Measurements from ENCODE around the gene HCN3. TPM values are rescaled to one million over a fixed set of nuclear protein-coding genes. Genes with fewer than 3 reads are reported as not detected.

The HCN3 gene
- total and polyA plus RNA-seq, 9 donors: 0.69 to 7.1 (median 2.9) TPM

- H3K4me1 ChIP-seq (ENCODE audit: insufficient read depth): peaks cover 4% of the 10 kb centered on the region
- H3K4me3 ChIP-seq: no peak overlapping the region
- no peak overlapping the region for H3K27ac ChIP-seq
- intact Hi-C loops (cut with DNase I): loop anchor here in 1 of 4 donors (5.0 kb wide), 1 partner anchor 37 kb away; no protein-coding TSS in a partner anchor
- H3K9me3 ChIP-seq: no peaks in the 10 kb centered on the region
- DNase-seq: peak in 1 of 5 donors; percentile 24
- no peak for TF ChIP-seq CTCF (IDR thresholded peaks at IDR 0.05)
- no peak for TF ChIP-seq POLR2A (IDR thresholded peaks at IDR 0.05)
- no peak for TF ChIP-seq EP300 (IDR thresholded peaks at IDR 0.05)
- H3K36me3 ChIP-seq: no peaks in the 10 kb centered on the region
- 62 to 68% (median 64%) methylated on average over 5 of the region's 5 CpGs for WGBS, 3 donors
- no peaks in the 10 kb centered on the region for H3K27me3 ChIP-seq
These were observed 42.3 kb downstream of the HCN3 start for GRCh38 chr1:155319536-155319935.

- no peaks in the 10 kb centered on the region for H3K36me3 ChIP-seq
- peak overlapping the region; percentile 81 to 96 for H3K27ac ChIP-seq
- no peaks in the 10 kb centered on the region for H3K9me3 ChIP-seq
- DNase-seq: no peak
- H3K4me1 ChIP-seq (ENCODE audit: insufficient read depth): peaks cover 5% of the 10 kb centered on the region
- intact Hi-C loops (cut with DNase I): loop anchor here (5.0 to 10.0 kb wide), 6 partner anchors 43 to 145 kb away; partner anchors contain the start of genes HCN3 (in 3 of the 4), ENTREP3 (in 2 of the 4), KRTCAP2 (in 1 of the 4) and MTX1 (in 1 of the 4)
- H3K4me3 ChIP-seq: peak overlapping the region; percentile 54
- TF ChIP-seq POLR2A (IDR thresholded peaks at IDR 0.05): no peak
- no peak for TF ChIP-seq CTCF (IDR thresholded peaks at IDR 0.05)
- no peak for TF ChIP-seq EP300 (IDR thresholded peaks at IDR 0.05)
- no peaks in the 10 kb centered on the region for H3K27me3 ChIP-seq
- 11 to 19% (median 17%) methylated on average over 11 of the region's 11 CpGs for WGBS, 3 donors
These were observed 43.0 kb downstream of the HCN3 start for GRCh38 chr1:155320252-155320651.

GRCh38 chr1:155320661-155321617 lies 43.7 kb downstream of the HCN3 start, which contains the start of gene RUSC1:
Gene RUSC1, plus strand, starts transcription at chr1:155320894. Its CDS starts 880 bp downstream, at chr1:155321774.
- Histone ChIP-seq H3K4me3 (peak within 1 kb of the TSS; percentile 54), H3K9me3 (no peaks in the 10 kb centered on the region), H3K27me3 (no peaks in the 10 kb centered on the region), H3K27ac (peak within 1 kb of the TSS; percentile 81 to 96), H3K36me3 (no peaks in the 10 kb centered on the region), H3K4me1 (ENCODE audit: insufficient read depth) (peaks cover 7% of the 10 kb centered on the region)
- TF ChIP-seq CTCF (IDR thresholded peaks at IDR 0.05) (no peak), POLR2A (IDR thresholded peaks at IDR 0.05) (no peak), EP300 (IDR thresholded peaks at IDR 0.05) (no peak)
- DNase-seq: peak; percentile 76 to 86 (median 85)
- 7 to 9% (median 9%) methylated on average over 51 of the region's 51 CpGs for WGBS, 3 donors
- intact Hi-C loops (cut with DNase I): loop anchor here (5.0 to 10.0 kb wide), 6 partner anchors 44 to 146 kb away; partner anchors contain the start of genes HCN3 (in 3 of the 4), ENTREP3 (in 2 of the 4), KRTCAP2 (in 1 of the 4) and MTX1 (in 1 of the 4)

GRCh38 chr1:155321639-155322503 lies 44.6 kb downstream of the HCN3 start:
- Histone ChIP-seq H3K9me3 (no peaks in the 10 kb centered on the region), H3K27ac (peak overlapping the region; percentile 94 to 96), H3K4me3 (peak overlapping the region; percentile 74), H3K4me1 (ENCODE audit: insufficient read depth) (peaks cover 7% of the 10 kb centered on the region), H3K27me3 (no peaks in the 10 kb centered on the region), H3K36me3 (no peaks in the 10 kb centered on the region)
- TF ChIP-seq EP300 (IDR thresholded peaks at IDR 0.05) (no peak), POLR2A (IDR thresholded peaks at IDR 0.05) (no peak), CTCF (IDR thresholded peaks at IDR 0.05) (no peak)
- 31 to 34% (median 33%) methylated on average over 27 of the region's 27 CpGs for WGBS, 3 donors
- intact Hi-C loops (cut with DNase I): loop anchor here (5.0 to 10.0 kb wide), 6 partner anchors 45 to 147 kb away; partner anchors contain the start of genes HCN3 (in 3 of the 4), ENTREP3 (in 2 of the 4), KRTCAP2 (in 1 of the 4) and MTX1 (in 1 of the 4)
- DNase-seq: peak; percentile 40 to 62 (median 47)
